ENCODE measurements around the gene PDZRN3.

The PDZRN3 gene

DNA sequence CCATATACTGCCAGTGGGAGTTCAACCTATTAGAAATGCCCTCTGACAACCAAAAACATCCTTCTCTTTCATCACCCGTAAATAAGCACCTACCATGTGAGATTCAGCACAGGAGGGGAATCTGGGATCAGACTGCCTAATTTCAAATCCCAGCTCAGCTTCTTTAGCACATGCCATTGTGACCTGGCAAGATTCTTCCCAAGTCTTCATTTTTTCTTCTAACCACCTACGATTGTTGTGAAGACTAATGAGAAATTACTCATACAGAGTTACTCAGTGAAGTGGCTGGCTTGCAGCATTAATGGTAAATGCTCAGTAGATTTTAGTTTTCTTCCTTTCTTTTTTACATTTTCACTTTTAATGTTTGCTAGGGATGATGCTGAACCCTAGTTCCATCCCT, 176.7 kb downstream of the PDZRN3 start:
- FAIRE-seq: no peak

DNA sequence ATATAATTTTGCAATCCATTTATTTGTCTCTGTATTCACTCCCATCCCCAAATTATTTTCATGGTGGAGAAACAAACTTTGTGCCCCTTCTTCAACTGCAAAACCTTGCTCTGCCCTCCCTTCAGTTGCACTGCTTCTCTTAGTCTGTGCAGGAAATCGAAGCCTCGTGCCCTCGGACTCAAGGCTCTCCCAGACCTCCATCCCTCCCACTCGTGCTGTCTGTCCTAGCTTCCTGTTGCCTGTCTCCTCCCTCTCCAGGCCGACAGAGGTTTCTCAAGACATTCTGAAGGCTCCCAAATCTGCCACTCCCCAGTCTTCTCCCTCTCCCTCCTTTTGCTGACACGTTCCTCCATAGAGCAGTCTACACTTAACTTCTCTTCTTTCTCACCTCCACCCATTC, 177.6 kb downstream of the PDZRN3 start:
- FAIRE-seq: no peak

DNA sequence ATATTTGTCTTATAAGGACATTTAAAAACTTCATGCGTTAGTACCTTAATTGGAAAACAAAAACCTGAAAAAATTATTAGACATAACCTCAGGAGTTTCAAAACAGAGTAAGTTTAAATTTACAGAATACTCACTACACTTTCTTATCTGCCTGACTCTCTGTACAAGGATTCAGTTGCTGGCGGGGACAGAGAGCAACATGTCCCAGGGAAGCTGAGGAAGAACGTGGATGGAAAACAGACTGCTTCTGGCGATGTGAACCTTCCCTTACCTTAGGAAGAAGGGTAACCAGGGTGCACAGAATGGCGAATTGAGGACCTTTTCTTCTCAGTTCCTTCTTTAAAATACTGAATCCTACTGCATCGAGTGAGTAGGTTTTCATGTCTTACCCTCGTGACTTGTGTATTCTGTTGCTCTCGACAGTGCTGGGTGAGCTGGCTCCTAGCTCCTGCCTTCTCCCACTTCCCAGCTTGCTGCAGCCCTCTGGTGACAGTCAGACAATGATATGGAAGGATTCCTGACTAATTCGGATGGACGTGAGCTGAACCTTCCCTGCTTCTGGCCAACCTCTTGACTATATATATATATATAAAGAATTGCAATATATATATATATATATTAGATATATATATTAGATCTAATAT, 178.2 kb downstream of the PDZRN3 start:
- no peak for FAIRE-seq

DNA sequence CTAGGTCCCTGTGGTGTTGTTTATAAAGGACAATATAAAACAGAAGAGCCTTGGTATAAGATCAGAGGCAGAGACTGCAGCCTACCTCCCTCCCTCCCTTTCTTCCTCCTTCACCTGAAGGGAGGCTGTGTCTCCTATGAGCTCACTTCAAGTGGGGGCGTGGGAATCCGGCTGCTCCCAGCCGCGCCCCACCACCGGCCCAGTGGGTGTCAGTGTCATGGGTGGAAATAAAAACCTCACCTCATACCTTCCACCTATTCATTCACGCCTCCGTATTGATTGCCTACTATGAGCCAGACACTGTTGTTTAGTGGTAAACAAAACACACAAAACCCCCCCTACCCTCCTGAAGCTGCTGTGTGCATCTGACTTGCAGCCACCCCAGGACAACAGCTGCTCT, 181.9 kb downstream of the PDZRN3 start:
- FAIRE-seq: no peak

DNA sequence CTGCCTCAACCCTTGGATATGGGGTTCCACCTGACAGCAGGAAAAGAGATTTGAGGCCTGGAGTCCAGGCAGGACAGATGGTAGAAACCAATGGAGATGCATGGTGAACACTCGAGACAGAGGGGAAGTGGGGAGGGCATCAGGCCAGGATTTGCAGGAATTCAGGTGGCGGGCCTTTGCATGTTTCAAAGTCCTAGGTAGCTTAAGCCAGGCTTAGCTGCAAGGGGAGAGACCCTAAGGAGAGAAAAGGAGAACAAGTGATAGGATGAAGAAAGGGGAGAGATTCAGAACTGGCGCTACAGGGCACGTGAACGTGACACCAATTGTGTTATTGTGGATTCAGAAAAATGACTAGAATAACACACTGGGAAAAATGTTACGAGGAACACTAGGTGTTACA, 182.6 kb downstream of the PDZRN3 start:
- FAIRE-seq: no peak

DNA sequence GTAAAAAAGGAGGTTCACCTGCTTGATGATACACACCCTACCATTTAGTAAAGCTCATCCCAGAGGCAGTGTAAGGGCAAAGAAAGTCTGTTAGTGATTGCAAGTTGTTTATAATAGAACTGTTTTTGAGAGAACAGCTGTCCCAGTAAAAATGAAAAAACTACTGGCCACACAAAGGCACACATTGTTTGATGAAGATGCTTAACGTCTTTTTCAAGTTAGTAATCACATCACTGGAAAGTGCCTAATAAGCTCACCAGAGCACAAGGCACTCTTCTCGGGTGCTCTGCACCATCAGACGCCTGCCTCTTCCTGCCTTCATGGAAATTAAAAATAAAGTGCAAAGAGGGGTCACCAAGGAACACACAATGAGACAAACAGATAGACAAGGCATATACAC, 186.9 kb downstream of the PDZRN3 start:
- FAIRE-seq: no peak

DNA sequence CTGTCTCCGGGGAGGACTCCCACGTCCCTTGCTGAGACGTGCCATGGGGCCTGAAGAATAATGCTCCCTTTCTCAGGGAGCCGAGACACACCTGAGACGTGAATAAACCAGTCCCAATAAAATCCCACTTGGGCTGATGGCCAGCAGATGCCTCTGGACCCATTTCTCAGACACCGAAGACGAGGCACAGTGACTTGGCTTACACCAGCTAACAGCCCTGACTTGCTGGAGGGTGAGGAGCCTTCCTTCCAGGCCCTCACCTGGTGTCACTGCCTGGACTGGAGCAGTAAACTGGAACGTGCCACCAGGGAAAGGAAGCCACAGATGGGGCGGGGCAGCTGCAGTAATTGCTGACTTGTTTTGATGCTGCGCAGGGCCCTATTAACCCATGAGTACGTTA, 189.7 kb downstream of the PDZRN3 start:
- FAIRE-seq: no peak

DNA sequence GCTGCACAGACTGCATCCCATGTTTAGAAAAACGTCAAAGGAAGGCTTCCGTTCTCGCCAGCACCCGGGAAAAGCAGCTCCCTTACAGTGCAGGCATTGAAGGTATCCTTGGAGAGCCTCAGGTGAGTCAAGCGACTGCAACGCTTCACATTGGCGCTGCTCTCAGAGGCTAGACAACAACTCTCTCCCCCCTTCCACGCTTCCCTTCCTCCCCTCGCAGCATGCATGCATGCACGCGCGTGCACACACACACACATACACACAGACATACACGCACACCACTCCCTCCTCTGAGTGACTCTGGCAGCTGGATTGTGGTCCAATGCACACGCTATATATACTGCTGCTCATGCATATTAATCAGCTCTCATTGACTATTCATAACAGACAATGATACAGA, 191.1 kb downstream of the PDZRN3 start:
- no peak for FAIRE-seq

DNA sequence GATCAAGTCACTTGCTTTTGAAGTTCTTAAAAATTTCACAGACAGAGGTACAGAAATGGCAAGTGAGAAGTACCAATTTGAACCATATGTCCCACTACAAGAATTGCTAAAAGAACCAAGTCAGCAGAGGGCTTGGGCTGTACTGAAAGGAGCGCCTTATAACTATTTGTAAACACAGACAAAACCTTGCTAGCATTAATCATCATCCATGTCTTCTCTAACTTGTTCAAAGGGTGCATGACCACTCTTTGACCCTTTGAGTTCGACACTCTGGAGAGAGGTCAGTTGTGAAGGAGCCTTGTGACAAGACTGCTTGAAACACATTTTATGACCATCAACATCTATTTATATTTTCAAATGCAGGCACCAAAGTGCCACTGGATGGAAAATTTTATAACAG, 191.7 kb downstream of the PDZRN3 start:
- FAIRE-seq: no peak

DNA sequence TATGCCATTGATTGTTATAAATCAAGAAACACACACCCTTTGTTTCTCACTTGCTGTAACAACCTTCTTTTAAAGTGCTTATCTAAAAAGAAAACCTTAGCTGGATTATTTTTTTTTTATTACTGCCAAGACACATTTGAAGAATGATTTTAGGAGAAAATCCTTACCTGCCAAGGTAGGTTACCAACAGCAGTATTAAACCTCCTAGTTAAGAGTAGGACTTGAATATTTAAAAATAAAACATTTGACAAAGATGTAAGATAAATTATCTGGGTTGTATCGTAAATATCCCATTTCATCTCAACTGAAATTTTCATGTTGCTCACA, 192.1 kb downstream of the PDZRN3 start:
- FAIRE-seq: no peak

DNA sequence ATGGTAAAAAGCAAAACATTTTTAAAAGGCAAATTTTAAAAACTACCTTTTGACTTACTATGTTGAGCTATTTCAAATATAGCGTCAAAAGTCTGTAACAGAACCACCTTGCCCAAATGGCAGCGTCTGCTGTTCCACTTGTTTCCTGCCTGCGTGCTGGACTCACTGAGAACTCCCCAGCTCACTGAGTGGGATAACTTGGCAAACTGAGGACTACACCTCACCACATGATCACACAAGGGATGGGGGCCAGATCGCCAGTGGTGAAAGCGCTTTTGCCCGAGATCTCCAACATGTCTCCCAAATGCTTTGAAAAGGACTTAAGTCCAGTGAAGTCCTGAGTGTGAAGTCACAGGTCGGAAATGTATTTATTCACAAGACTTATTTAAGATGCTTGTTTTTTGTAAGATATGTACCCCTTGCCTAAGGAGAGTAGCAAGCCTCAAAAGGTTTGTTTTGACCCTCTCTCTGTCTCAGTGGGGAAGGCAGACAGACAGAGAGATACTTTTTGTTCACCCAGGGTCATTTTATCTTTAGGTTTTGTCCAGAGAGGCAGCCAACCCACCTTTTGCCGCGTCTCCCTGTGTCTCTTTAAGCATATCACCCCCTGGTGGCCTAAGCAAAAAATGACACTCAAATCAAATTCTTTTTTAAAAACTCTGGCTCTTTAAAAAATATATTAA, 192.6 kb downstream of the PDZRN3 start:
- peak; percentile 80 for FAIRE-seq

DNA sequence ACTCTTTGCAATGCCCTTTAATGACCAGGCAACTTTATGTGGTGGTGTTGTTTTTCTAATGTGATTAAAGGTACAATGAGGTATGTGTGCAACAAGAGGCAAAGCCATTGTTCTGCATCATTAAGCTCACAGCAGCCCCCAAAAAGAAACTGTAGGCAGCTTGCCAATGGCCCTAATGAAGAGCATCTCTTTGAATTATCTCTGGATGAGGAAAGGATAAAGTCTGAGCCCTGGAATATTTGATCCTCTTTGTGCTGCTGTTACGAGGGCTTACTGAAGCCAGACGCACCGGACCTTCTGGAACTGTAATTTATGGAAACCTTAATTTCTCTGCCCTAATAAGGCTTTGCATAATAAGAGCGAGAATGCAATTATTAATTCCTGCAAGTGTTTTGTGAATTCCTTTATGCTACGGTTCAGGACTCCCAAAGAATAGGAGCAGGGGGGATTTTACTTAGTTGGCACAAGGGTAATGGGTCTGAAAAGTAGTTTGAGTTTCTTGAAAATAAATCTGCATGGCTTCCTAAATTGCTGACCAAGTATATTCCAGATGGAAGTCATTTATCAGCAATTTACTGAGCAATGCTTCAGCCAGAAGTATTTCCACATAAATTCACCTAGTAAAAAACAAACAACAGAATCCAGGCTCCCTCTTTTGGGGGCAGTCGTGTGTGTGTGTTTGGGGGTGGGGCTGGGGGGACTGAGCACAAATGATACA, 193.4 kb downstream of the PDZRN3 start:
- FAIRE-seq: no peak

DNA sequence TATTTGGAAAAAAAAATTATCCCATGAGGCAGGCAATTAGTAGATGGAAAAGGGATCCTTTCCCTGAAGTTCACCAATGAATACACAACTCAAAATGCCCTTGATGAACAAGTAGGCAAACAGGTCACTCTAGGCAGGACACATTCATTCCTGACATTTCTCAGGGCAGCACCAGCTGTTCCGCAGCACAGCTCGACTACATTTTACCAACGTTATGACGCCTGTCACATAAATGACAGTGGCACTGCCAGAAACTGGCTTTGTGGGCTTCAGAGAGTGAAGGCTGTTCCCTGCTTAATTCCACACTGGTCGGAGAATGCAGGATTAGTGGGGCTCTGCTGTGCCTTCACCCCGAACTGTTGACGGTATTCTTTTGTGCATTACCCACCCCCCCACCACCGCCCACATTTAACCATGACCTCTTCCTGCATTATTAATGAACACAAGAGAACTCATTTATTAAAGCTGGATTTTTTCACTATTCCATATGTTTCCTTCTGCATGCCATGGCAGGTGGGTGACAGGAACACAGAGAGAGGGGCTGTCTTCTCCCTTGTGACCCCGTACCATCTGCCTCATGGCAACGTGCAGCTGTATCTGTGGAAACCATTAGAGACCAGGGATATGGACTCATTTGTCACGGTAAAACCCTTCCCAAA, 197.6 kb downstream of the PDZRN3 start:
- FAIRE-seq: no peak

DNA sequence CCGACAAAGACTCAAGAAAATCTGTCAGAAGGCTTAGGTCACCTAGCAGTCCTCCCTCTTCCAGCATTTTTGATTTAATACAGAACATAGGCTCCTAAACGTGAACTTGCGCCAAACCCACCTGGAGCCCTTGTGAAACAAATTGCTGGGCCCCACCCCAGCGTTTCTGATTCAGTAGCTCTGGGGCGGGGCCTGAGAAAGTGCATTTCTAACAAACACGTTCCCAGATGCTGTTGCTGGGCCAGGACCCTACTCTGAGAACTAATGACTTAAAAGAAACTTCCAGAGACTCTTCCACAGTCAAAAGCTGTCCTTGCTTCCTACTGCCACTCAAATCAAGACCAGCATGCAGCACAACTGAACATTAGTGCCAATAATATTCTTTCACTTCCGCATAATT, 198.1 kb downstream of the PDZRN3 start:
- no peak for FAIRE-seq

DNA sequence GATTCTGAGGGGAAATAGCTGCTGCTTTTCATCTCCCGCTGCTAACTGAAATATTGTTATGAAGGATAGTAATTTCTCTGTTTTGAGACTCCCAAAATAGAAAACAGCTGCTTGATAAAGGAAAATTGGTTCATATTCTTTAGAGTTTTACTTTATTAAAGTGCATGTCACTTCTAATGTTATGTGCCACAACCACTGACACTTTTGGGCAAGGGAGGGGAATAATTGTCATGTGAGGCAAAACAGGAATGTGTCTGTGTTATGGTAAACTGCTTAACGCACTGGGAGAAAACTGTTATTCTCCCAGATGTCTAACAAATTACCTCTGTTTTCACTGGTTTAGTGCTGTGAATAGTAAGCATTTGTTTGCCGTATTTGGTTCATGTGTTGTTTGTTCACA, 201.6 kb downstream of the PDZRN3 start:
- no peak for FAIRE-seq

DNA sequence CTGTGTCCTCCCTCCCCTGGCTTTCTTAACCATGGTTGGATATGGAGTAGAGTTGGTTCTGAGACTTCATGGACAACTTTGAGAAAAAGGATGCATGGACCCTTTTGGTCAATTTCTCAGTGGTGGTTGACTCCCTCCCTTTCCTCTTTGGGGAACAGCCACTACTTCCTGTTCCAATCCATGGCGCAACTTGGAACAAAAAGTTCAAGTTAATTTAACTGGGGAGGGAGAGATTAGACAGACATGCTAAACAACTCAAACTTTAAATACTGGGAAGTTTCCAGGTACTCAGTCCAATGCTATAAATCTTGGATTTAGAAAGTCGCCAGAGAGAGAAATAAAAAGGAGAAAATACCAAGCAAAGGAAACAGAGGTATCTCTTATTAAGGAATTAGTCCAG, 202.2 kb downstream of the PDZRN3 start:
- FAIRE-seq: no peak

DNA sequence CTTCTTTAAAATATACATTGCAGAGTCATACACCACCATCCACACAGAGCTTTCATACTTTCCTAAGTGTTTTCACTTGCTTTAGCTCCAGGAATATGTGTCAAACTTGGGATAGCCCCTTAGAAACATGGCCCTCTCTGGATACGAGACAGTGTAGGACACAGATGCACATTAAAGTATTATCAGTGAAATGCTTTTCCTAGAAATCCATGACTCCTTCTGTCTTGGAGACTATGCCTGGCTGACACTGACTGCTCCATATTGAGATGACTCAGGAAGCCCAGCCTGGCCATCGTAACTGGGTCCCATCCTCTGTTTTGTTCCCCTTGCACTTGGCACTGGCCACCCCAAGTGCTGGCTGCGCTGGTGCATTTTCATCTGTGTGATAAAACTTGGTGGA, 204.8 kb downstream of the PDZRN3 start:
- FAIRE-seq: no peak

DNA sequence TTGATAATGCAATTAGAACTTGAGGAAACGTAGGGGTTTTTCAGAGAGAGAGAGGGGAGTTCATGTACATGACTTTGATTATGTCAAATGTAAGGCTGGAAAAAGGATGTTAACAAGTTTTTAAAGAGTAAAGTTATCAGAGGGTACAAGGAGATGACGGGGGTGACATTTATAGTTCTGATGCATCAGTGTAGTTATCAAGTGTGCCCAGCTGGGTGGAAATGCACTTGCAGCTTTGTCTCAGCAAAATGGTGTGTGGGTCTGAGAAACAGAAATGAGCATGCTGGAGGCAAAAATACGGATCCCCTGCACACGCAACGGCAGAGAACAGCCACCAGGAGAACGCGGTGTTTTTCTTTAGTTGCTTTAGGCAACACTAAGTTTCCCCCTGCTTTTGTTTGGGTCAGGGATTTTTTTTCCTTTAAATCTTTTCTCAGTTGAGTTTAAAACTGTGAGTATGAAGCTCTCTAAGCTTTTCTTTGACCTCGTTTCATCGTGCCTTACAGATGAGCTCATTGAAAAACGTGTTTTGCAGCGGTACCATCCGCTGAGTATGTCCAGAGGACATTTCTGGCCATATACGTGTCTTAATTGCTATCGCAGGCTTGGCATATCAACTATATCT, 205.4 kb downstream of the PDZRN3 start:
- FAIRE-seq: no peak

DNA sequence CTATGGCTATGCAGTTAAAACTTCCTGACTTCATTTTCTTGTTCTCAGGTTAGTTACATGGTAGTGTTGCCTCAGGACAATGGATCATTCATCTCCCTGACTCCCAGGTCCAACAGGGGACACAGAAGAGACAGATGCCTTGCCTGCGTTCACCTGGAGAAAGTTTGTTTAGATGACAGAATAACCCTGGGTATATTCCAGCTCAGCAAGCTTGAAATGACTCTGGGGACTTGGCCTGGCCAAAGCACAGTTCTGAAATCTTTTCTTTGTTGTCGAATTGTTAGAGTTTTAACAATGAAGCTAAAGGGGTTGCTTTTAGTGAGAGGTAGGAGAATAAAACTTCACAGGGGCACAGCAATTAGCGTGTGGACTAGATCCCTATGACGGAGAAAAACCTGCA, 206.1 kb downstream of the PDZRN3 start:
- no peak for FAIRE-seq

DNA sequence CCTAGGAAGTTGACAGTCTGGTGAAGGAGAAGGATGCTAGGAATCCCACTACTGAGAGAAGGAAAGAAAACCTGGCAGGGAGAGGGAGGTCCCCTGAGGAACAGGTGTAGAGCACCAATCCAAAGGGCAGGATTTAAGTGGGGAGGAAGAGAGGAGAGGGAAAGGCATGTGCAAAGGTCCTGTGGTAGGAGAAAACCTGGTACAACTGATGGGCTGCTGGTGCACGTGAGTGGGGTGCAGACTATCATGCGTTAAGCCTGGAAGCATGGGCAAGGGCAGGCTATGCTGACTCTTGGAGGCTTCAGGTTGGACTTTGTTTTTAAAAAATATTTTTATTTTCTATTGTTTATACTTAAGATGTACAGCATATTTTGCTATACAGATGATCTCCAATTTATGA, 209.6 kb downstream of the PDZRN3 start:
- no peak for FAIRE-seq

DNA sequence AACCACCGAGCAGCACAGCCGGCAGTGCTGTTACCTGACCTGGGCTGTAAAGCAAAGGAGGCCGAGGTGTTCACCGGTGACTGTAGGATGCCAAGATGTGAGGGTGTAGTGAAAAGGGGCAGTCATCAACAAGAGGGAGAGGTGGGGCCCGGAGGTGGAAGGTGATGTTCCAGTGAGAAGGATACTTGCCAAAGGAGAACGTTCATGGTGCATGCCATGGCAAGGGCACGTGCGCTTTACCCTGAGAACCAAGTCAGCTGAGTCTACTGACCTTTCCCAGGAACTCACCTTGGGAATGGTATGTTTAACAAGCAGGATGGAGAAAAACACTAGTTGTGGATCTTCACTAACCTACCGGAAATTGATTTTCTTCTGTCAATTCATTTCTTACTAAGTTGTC, 211.1 kb downstream of the PDZRN3 start:
- FAIRE-seq: no peak

DNA sequence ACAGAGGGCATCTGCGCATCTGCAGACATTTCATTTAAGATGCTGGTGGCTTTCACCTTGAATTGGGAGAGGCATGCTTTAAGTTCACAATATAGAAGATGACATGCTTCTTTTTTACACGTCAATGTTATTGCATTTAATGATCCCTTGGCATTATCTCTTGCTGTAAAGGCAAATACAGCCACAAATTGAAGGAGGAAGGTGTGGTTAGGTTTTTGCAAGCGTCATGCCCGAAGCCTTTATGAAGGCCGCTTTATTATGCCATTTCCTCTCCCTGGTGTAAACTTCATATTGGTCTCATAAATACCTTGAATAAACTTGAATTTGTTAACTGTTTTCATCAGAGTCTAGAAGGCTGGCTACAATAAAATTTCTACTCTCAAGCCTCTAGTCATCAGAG, 212.7 kb downstream of the PDZRN3 start:
- no peak for FAIRE-seq

DNA sequence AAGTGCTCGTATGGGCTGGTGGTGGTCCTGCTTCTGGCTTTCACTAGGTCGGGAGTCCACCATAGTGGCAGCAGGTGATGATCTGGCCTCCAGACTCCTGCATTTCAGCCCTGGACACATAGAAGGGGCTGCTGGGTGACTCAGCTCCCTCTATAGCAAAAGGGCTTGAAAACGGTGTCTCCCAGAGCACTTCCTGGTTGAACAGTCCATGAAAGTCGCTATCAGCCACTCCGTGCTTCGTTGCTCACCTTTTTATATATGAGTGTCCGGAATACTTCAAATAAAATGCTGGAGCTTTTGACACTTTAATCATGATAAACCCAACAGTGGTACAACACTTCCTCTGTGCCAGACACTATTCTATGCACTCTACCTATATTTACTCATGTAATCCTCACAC, 213.2 kb downstream of the PDZRN3 start:
- no peak for FAIRE-seq
